Fibroblast of villous mesenchyme (primary cell): Measurements from ENCODE around the gene TMC5. TPM values are rescaled to one million over a fixed set of nuclear protein-coding genes. Genes with fewer than 3 reads are reported as not detected.

Source experiments
- DNase-seq: peaks from one replicate; pipeline ENCODE4 v3.0.0-alpha.2; 2010; ENCODE audit warnings: low read depth
- H3K4me3 ChIP-seq: 2 replicates; pipeline ENCODE4 v1.5.1; 2011; ENCODE audit warnings: low read depth, mild to moderate bottlenecking, low read length
- CTCF ChIP-seq: IDR thresholded peaks from 2 replicates; pipeline ENCODE4 v1.5.1; 2012; ENCODE audit warnings: low read depth, mild to moderate bottlenecking, low read length; ENCODE audit not compliant: insufficient read depth
- total RNA-seq: library from RNA; depleted of rRNA; stranded (reverse); fragments of >200 nt; gene quantifications from 2 replicates; pipeline ENCODE4 v1.2.3, GENCODE V29; 2012

The TMC5 gene
- total RNA-seq, 1 donor = not detected

GRCh38 chr16:19515757-19516156 is 98.1 kb downstream of the TMC5 start:
- TF ChIP-seq CTCF = no peak
- no peak overlapping the region for H3K4me3 ChIP-seq
- peak; percentile 27 for DNase-seq

GRCh38 chr16:19517424-19518089 is 99.9 kb downstream of the TMC5 start:
- DNase-seq = peak; percentile 79
- no peak for TF ChIP-seq CTCF

DNA sequence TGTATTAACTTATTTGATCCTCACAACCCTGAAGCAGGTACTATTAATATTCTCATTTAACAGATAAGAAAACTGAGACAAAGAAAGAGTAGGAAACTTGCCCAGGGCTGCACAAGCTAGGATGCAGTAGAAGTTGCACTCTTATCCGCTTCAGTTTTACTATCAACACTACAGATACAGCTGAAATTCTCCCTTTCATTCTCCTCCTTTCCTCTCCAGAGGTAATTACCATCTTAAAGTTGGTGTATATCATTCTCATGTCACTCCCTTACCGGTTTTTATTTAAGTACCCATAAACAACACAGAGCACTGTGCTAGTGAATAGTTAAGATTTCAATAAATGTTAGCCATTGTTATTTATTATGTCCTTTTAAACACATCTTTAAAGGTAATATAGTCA is 100.7 kb downstream of the TMC5 start:
- DNase-seq = no peak
- no peak overlapping the region for H3K4me3 ChIP-seq
- no peak for TF ChIP-seq CTCF

More at GRCh38 chr16:19517424-19518089, 99.9 kb downstream of the TMC5 start:
- H3K4me3 ChIP-seq = no peak overlapping the region

- DNase-seq = peak; percentile 71
- no peak for TF ChIP-seq CTCF
- H3K4me3 ChIP-seq = peak overlapping the region; percentile 85
Observed at GRCh38 chr16:19520861-19521331, 103.2 kb downstream of the TMC5 start.

DNA sequence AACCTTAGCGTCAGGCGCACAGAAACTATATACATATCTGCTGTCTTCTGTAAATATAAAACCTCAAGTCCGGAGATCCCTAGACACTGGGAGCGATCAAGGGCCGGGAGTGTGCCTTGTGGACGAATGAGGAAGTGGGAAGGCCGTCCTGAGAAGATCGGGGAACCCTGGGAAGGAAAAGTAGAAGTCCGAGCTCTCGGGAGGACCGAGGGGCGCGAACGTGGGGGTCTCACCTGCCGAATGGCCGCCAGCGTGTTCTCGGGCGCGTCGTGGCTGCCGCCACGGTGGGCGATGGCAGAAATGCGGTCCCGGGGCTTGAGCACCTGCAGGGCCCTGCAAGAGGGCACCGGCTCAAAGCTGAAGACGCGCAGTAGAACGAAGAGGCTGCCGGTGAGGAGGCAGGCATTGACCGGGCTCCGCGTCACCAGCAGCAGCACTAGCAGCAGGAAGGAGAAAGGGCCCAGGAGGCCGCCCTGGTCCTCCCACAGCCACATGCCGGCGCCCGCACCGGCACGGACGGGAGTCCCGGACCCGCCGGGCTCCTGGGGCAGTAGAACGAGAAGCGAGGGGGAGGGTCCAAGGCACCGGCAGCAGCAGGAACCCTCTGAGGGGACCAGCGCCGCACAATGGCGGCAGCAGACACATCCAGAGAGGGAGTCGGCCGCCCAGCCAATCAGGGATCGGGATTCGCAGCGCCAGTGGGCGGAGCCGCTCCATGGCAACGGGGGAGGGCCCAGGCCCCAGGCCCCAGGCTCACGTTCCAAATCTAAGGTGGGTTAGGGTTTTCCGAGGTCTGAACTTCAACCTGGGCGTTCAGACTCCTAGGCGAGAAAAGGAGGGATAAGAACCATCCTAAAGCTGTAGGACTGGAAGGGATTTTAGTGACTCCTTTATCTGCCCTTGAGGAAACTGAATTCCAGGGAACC is 104.1 kb downstream of the TMC5 start, which contains the start of gene GDE1:
TSS of gene GDE1 (minus strand) at position 628 of the 926 bp plus-strand sequence. CDS start at position 494, 134 bp downstream.
- DNase-seq = peak; percentile 88
- peak; percentile 33 for TF ChIP-seq CTCF
- H3K4me3 ChIP-seq = peak within 1 kb of the TSS; percentile 85

DNA sequence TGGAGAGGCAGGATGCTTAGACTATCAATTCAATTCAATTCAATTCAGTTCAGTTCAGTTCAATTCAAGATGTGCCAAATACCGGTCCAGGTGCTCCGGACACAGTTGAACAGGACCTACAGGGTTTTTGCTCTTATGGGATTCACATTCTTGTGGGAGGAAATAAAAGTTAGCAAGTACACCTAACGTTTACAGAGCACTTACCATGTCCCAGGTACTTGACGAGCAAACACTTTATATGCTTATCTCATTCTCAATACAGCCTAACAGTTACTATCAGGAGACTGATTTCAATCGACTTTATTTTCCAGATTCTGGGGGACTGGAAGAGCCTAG is 104.7 kb downstream of the TMC5 start:
- no peak for TF ChIP-seq CTCF
- H3K4me3 ChIP-seq = no peak overlapping the region
- DNase-seq = no peak
